ENCODE measurements around the gene SFRP5. TPM values are rescaled to one million over a fixed set of nuclear protein-coding genes. Genes with fewer than 3 reads are reported as not detected.

The SFRP5 gene
- total RNA-seq, 1 donor from 2014 or later, result not detected

DNA sequence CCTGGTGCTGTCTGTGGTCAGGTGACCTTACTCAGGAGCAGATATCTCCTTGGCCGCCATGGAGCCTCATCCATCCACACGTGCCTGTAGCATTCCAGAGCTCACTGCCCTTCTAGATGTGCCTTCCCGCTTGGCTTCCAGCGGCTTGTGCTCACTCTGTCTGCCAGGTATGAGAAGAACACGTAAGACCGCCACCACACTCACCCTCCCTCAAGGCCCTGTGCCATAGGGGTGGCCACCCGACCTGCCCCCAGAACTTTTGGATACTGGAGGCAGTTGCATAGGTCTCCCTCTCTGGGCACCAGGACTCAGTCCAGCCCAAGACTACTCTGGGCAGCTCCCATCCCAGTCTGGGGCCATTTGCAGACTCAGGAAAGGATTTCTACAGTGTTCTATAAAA, 54.2 kb downstream of the SFRP5 start:
- H3K36me3 Mint-ChIP-seq (ENCODE audit: unreplicated experiment), result peaks cover 23% of the 10 kb centered on the region
- no peaks in the 10 kb centered on the region for H3K9me3 Mint-ChIP-seq (ENCODE audit: unreplicated experiment)
- DNase-seq (ENCODE audit: extremely low spot score, unreplicated experiment), result no peak
- H3K27ac Mint-ChIP-seq (ENCODE audit: unreplicated experiment), result no peak overlapping the region
- H3K4me1 Mint-ChIP-seq (ENCODE audit: unreplicated experiment), result peaks cover 50% of the 10 kb centered on the region
- H3K4me3 Mint-ChIP-seq (ENCODE audit: unreplicated experiment), result no peak overlapping the region
- no peaks in the 10 kb centered on the region for H3K27me3 Mint-ChIP-seq (ENCODE audit: unreplicated experiment)
- no peak for TF ChIP-seq CTCF (IDR thresholded peaks at IDR 0.05)

Other genes with a start within 250 kb of the SFRP5 start
- gene ANKRD2, start 199.2 kb downstream of the SFRP5 start, total RNA-seq, result not detected in 2 replicates
- not detected in 2 replicates for gene HOGA1, start 187.6 kb downstream of the SFRP5 start, total RNA-seq
- gene C10orf62, start 182.3 kb downstream of the SFRP5 start, total RNA-seq, result not detected in 2 replicates
- gene MORN4, start 138.5 kb downstream of the SFRP5 start, total RNA-seq, result 13.1 and 13.3 TPM in 2 replicates
- gene PI4K2A, start 131.3 kb downstream of the SFRP5 start, total RNA-seq, result 22.0 and 22.1 TPM in 2 replicates
- gene AVPI1, start 84.8 kb downstream of the SFRP5 start, total RNA-seq, result 4.5 and 5.7 TPM in 2 replicates
- 107 and 111 TPM in 2 replicates for gene MARVELD1, start 58.3 kb downstream of the SFRP5 start, total RNA-seq
- 22.5 and 27.0 TPM in 2 replicates for gene ZFYVE27, start 34.9 kb downstream of the SFRP5 start, total RNA-seq
- gene GOLGA7B, start 77.8 kb upstream of the SFRP5 start, total RNA-seq, result 0.05 TPM in 1 of 2 replicates, not detected in the other